GM23338 (cell line): Measurements from ENCODE around the gene DPY19L3. TPM values are rescaled to one million over a fixed set of nuclear protein-coding genes. Genes with fewer than 3 reads are reported as not detected.

Experiments
- CREB1 ChIP-seq: fragments of 250-450 bp; sonication (Bioruptor Pico); IDR thresholded peaks from 2 replicates; pipeline ENCODE4 v1.5.0; 2020; ENCODE audit warnings: low read depth, mild to moderate bottlenecking, moderate library complexity
- POLR2AphosphoS5 ChIP-seq: IDR thresholded peaks from 2 replicates; pipeline ENCODE4 v1.6.1; 2016; ENCODE audit warnings: antibody characterized with exemption, low read depth
- STAT1 ChIP-seq: IDR thresholded peaks from one replicate; pipeline ENCODE4 v1.6.1; 2016; ENCODE audit warnings: antibody characterized with exemption; ENCODE audit not compliant: unreplicated experiment
- ZNF114 ChIP-seq: fragments of 250-450 bp; sonication (Bioruptor Pico); IDR thresholded peaks from 2 replicates; pipeline ENCODE4 v1.5.0; 2020; ENCODE audit warnings: mild to moderate bottlenecking, moderate library complexity
- ZNF331 ChIP-seq: fragments of 250-450 bp; sonication (Bioruptor Pico); IDR thresholded peaks from 2 replicates; pipeline ENCODE4 v1.5.0; 2020; ENCODE audit warnings: low read depth, mild to moderate bottlenecking, moderate library complexity
- polyA plus RNA-seq: library from polyadenylated mRNA; unstranded; fragments of >200 nt; fragmentation: Nextera tagmentation; extraction: Ambion mirVana; gene quantifications from 2 replicates; pipeline ENCODE4 v1.2.1, GENCODE V29; 2016
- total RNA-seq: library from RNA; depleted of rRNA; stranded (reverse); fragments of >200 nt; shearing (Covaris generic); gene quantifications from 2 replicates; pipeline ENCODE4 v1.2.3, GENCODE V29; 2014
- TF ChIP-seq, protein P1 (sequence below): fragments of 250-450 bp; sonication (Bioruptor Pico); IDR thresholded peaks from 2 replicates; pipeline ENCODE4 v1.5.0; 2020; ENCODE audit warnings: mild to moderate bottlenecking, moderate library complexity
- TF ChIP-seq, protein P2 (sequence below): IDR thresholded peaks from one replicate; pipeline ENCODE4 v1.6.1; 2018; ENCODE audit warnings: antibody characterized with exemption; ENCODE audit not compliant: unreplicated experiment

Gene DPY19L3
- total and polyA plus RNA-seq, 2 experiments from 2014 or later = 13.5 to 46.6 TPM

DNA sequence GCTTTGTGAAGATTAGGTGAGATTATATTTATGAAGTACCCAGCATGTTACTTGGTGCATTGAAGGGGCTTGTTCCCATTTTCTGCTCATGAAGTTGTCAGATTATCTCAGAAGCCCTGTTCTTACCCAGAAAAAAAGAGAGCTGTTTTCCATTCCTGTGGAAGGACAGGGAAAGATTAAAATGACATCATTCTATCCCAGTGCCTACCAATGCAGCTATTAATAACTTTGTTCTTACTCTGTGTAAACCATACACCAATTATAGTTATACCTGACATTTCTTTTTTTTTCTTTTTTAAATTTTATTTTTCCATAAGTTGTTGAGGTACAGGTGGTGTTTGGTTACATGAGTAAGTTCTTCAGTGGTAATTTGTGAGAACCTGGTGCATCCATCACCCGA, 41.5 kb upstream of the DPY19L3 start (continued):
- TF ChIP-seq, protein P1, sequence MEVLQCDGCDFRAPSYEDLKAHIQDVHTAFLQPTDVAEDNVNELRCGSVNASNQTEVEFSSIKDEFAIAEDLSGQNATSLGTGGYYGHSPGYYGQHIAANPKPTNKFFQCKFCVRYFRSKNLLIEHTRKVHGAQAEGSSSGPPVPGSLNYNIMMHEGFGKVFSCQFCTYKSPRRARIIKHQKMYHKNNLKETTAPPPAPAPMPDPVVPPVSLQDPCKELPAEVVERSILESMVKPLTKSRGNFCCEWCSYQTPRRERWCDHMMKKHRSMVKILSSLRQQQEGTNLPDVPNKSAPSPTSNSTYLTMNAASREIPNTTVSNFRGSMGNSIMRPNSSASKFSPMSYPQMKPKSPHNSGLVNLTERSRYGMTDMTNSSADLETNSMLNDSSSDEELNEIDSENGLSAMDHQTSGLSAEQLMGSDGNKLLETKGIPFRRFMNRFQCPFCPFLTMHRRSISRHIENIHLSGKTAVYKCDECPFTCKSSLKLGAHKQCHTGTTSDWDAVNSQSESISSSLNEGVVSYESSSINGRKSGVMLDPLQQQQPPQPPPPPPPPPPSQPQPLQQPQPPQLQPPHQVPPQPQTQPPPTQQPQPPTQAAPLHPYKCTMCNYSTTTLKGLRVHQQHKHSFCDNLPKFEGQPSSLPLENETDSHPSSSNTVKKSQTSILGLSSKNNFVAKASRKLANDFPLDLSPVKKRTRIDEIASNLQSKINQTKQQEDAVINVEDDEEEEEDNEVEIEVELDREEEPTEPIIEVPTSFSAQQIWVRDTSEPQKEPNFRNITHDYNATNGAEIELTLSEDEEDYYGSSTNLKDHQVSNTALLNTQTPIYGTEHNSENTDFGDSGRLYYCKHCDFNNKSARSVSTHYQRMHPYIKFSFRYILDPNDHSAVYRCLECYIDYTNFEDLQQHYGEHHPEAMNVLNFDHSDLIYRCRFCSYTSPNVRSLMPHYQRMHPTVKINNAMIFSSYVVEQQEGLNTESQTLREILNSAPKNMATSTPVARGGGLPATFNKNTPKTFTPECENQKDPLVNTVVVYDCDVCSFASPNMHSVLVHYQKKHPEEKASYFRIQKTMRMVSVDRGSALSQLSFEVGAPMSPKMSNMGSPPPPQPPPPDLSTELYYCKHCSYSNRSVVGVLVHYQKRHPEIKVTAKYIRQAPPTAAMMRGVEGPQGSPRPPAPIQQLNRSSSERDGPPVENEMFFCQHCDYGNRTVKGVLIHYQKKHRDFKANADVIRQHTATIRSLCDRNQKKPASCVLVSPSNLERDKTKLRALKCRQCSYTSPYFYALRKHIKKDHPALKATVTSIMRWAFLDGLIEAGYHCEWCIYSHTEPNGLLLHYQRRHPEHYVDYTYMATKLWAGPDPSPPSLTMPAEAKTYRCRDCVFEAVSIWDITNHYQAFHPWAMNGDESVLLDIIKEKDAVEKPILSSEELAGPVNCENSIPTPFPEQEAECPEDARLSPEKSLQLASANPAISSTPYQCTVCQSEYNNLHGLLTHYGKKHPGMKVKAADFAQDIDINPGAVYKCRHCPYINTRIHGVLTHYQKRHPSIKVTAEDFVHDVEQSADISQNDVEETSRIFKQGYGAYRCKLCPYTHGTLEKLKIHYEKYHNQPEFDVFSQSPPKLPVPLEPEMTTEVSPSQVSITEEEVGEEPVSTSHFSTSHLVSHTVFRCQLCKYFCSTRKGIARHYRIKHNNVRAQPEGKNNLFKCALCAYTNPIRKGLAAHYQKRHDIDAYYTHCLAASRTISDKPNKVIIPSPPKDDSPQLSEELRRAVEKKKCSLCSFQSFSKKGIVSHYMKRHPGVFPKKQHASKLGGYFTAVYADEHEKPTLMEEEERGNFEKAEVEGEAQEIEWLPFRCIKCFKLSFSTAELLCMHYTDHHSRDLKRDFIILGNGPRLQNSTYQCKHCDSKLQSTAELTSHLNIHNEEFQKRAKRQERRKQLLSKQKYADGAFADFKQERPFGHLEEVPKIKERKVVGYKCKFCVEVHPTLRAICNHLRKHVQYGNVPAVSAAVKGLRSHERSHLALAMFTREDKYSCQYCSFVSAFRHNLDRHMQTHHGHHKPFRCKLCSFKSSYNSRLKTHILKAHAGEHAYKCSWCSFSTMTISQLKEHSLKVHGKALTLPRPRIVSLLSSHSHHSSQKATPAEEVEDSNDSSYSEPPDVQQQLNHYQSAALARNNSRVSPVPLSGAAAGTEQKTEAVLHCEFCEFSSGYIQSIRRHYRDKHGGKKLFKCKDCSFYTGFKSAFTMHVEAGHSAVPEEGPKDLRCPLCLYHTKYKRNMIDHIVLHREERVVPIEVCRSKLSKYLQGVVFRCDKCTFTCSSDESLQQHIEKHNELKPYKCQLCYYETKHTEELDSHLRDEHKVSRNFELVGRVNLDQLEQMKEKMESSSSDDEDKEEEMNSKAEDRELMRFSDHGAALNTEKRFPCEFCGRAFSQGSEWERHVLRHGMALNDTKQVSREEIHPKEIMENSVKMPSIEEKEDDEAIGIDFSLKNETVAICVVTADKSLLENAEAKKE = no peak
- TF ChIP-seq POLR2AphosphoS5 (no peak), CREB1 (CRISPR knock-in tag) (no peak), ZNF114 (CRISPR knock-in tag) (no peak), STAT1 (no peak), ZNF331 (CRISPR knock-in tag) (no peak)
- TF ChIP-seq, protein P2, sequence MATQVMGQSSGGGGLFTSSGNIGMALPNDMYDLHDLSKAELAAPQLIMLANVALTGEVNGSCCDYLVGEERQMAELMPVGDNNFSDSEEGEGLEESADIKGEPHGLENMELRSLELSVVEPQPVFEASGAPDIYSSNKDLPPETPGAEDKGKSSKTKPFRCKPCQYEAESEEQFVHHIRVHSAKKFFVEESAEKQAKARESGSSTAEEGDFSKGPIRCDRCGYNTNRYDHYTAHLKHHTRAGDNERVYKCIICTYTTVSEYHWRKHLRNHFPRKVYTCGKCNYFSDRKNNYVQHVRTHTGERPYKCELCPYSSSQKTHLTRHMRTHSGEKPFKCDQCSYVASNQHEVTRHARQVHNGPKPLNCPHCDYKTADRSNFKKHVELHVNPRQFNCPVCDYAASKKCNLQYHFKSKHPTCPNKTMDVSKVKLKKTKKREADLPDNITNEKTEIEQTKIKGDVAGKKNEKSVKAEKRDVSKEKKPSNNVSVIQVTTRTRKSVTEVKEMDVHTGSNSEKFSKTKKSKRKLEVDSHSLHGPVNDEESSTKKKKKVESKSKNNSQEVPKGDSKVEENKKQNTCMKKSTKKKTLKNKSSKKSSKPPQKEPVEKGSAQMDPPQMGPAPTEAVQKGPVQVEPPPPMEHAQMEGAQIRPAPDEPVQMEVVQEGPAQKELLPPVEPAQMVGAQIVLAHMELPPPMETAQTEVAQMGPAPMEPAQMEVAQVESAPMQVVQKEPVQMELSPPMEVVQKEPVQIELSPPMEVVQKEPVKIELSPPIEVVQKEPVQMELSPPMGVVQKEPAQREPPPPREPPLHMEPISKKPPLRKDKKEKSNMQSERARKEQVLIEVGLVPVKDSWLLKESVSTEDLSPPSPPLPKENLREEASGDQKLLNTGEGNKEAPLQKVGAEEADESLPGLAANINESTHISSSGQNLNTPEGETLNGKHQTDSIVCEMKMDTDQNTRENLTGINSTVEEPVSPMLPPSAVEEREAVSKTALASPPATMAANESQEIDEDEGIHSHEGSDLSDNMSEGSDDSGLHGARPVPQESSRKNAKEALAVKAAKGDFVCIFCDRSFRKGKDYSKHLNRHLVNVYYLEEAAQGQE = no peak
